Measurements from ENCODE around the gene SETD4. TPM values are rescaled to one million over a fixed set of nuclear protein-coding genes. Genes with fewer than 3 reads are reported as not detected.

The SETD4 gene
- total and polyA plus RNA-seq, 2 experiments from 2014 or later = 12.7 to 12.9 TPM

DNA sequence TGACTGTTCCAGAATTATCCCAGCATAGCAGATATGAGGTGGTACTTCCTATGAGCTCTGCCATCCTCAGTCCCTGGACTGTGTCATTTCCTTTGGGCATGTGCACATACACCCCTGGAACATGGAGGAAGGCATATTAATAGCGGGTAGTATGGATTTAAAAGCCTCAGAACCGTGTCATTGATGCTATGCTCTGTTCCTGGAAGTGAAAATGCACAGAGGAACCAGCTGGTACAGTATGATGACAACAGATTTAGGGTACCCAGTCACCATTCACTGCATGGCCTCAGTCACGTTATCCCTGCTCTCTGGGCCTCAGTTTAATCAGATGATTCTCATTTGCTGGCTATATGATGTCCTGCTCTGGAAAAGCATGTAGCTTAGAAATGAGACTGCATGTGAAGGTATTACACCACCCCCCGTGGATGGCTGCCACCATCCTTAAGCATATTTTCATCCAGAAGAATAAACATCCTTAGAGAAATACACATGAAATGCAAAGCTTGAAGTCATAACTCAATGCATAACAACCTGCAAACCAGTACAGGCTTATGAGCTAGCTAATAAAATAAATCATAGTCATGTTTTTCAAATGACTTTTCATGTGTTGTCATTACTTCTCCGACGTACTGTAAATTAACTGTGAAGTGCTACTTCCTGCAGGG is 37.8 kb downstream of the SETD4 start:
- no peaks in the 10 kb centered on the region for H3K79me2 ChIP-seq (ENCODE audit: insufficient read depth)
- H3K4me1 ChIP-seq (ENCODE audit: insufficient read depth) = no peaks in the 10 kb centered on the region
- H3K9me3 ChIP-seq (ENCODE audit: low read depth) = no peaks in the 10 kb centered on the region
- no peaks in the 10 kb centered on the region for H4K20me1 ChIP-seq (ENCODE audit: insufficient read depth)
- H3K9me2 ChIP-seq (ENCODE audit: insufficient read depth) = no peaks in the 10 kb centered on the region
- H3F3A ChIP-seq (ENCODE audit: insufficient read depth) = peaks cover 9% of the 10 kb centered on the region; the same call in 1 of the 2 replicates
- H3K36me3 ChIP-seq (ENCODE audit: low read depth) = no peaks in the 10 kb centered on the region
- H2AFZ ChIP-seq = no peak overlapping the region
- WGBS, 2 experiments (ENCODE audit: low coverage in 1 of 2, low lambda C conversion rate in 2 of 2, missing lambda C conversion rate in 2 of 2) = 73% methylated on average over 6 of the region's 6 CpGs
- H3K27me3 ChIP-seq (replicated peaks; ENCODE audit: insufficient read depth) = no peaks in the 10 kb centered on the region
- in situ Hi-C loops (cut with MboI) = no loop called here
- H3K4me2 ChIP-seq (ENCODE audit: unreplicated experiment) = no peak overlapping the region
- no peak overlapping the region for H3K27ac ChIP-seq
- no peak for DNase-seq
- no peak overlapping the region for H3K9ac ChIP-seq
- TF ChIP-seq EZH2 (IDR thresholded peaks at IDR 0.05; ENCODE audit: insufficient read depth, poor library complexity, severe bottlenecking) = no peak
- TF ChIP-seq EZH2phosphoT487 (IDR thresholded peaks at IDR 0.05; ENCODE audit: insufficient read depth, low read depth) = no peak
- H3K4me3 ChIP-seq = no peak overlapping the region

DNA sequence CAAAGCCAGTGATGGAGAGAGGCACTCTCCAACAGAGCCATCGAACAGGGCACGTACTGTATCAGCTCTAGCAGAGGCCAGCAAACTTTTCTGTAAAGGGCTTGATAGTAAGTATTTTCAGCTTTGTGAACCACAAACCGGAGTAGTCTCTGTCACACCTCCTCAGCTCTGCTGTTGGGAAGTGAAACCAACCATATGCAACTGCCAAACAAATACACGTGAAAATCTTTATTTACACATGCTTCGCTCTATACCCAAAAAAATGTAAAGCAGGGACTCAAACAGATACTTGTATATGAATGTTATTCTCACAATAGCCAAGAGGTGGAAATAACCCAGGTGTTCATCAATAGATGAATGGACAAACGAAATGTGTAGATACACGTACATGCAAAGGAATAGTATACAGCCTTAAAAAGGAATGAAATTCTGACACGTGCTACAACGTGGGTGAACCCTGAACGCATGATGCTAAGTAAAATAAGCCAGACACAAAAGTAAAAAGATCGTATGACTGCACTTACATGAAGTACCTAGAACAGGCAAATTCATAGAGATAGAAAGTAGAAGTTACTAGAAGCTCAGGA is 39.0 kb downstream of the SETD4 start:
- 94 to 97% methylated on average over 11 of the region's 11 CpGs for WGBS, 2 experiments (ENCODE audit: low coverage in 1 of 2, low lambda C conversion rate in 2 of 2, missing lambda C conversion rate in 2 of 2)

DNA sequence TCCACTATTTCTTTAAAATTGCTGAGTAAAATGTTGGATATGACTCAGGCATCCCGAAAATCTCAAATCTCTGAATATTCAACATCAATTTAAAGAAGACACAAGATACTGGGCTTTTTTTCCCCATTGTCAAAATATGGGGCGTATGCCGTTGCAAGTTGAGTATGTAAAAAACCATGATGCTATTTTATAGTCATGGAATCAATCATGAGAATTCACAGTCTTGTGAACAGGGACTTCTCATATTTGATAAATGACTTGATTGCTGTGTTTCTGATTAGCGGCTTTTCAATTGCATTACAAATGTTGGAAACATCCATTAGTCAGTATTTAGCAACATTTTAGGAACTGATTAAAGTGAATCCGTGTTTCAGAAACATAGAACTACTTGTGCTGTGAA is 45.3 kb downstream of the SETD4 start:
- H4K20me1 ChIP-seq (ENCODE audit: insufficient read depth) = no peaks in the 10 kb centered on the region
- no peaks in the 10 kb centered on the region for H3K36me3 ChIP-seq (ENCODE audit: low read depth)
- no peaks in the 10 kb centered on the region for H3K79me2 ChIP-seq (ENCODE audit: insufficient read depth)
- no peak for TF ChIP-seq EZH2phosphoT487 (IDR thresholded peaks at IDR 0.05; ENCODE audit: insufficient read depth, low read depth)
- TF ChIP-seq EZH2 (IDR thresholded peaks at IDR 0.05; ENCODE audit: insufficient read depth, poor library complexity, severe bottlenecking) = no peak
- no peaks in the 10 kb centered on the region for H3K27me3 ChIP-seq (replicated peaks; ENCODE audit: insufficient read depth)
- no peaks in the 10 kb centered on the region for H3K9me2 ChIP-seq (ENCODE audit: insufficient read depth)
- H3K4me3 ChIP-seq = peak overlapping the region; percentile 1; the same call in 1 of the 2 replicates
- WGBS, 2 experiments (ENCODE audit: low coverage in 1 of 2, low lambda C conversion rate in 2 of 2, missing lambda C conversion rate in 2 of 2) = 4% methylated on average over 5 of the region's 5 CpGs
- no peak overlapping the region; the same call in 1 of the 2 replicates for H2AFZ ChIP-seq
- in situ Hi-C loops (cut with MboI) = no loop called here
- H3F3A ChIP-seq (ENCODE audit: insufficient read depth) = peaks cover 27% of the 10 kb centered on the region
- no peaks in the 10 kb centered on the region for H3K9me3 ChIP-seq (ENCODE audit: low read depth)
- peak overlapping the region; percentile 31 for H3K4me2 ChIP-seq (ENCODE audit: unreplicated experiment)
- DNase-seq = peak; percentile 64
- H3K9ac ChIP-seq = no peak overlapping the region
- peaks cover 14% of the 10 kb centered on the region for H3K4me1 ChIP-seq (ENCODE audit: insufficient read depth)
- H3K27ac ChIP-seq = peak overlapping the region; percentile 32

More for the DNA sequence above, 39.0 kb downstream of the SETD4 start:
- Histone ChIP-seq H3K27ac (no peak overlapping the region), H3K4me1 (ENCODE audit: insufficient read depth) (no peaks in the 10 kb centered on the region), H3K9me3 (ENCODE audit: low read depth) (no peaks in the 10 kb centered on the region), H4K20me1 (ENCODE audit: insufficient read depth) (no peaks in the 10 kb centered on the region), H3K36me3 (ENCODE audit: low read depth) (no peaks in the 10 kb centered on the region), H3K79me2 (ENCODE audit: insufficient read depth) (no peaks in the 10 kb centered on the region), H3F3A (ENCODE audit: insufficient read depth) (peaks cover 9% of the 10 kb centered on the region; the same call in 1 of the 2 replicates), H3K4me3 (no peak overlapping the region), H3K9me2 (ENCODE audit: insufficient read depth) (no peaks in the 10 kb centered on the region), H2AFZ (no peak overlapping the region), H3K27me3 (replicated peaks; ENCODE audit: insufficient read depth) (no peaks in the 10 kb centered on the region), H3K4me2 (ENCODE audit: unreplicated experiment) (no peak overlapping the region), H3K9ac (no peak overlapping the region)
- in situ Hi-C loops (cut with MboI) = no loop called here
- no peak for DNase-seq
- TF ChIP-seq EZH2 (IDR thresholded peaks at IDR 0.05; ENCODE audit: insufficient read depth, poor library complexity, severe bottlenecking) (no peak), EZH2phosphoT487 (IDR thresholded peaks at IDR 0.05; ENCODE audit: insufficient read depth, low read depth) (no peak)

DNA sequence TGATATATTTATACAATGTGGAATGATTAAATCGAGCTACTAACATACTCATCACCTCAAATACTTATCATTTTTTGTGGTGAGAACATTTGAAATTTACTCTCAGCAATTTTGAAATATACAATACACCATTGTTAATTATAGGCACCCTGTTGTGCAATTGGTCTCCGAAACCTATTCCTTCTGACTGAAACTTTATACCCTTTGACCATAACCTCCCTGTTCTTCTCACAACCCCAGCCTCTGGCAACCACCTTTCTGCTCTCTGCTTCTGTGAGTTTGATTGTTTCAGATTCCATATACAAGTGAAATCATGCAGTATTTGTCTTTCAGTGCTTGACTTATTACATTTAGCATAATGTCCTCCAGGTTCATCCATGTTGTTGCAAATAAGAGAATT is 49.5 kb downstream of the SETD4 start:
- H4K20me1 ChIP-seq (ENCODE audit: insufficient read depth) = no peaks in the 10 kb centered on the region
- no peak overlapping the region for H3K4me3 ChIP-seq
- H3K9ac ChIP-seq = no peak overlapping the region
- H3K4me2 ChIP-seq (ENCODE audit: unreplicated experiment) = no peak overlapping the region
- WGBS, 2 experiments (ENCODE audit: low coverage in 1 of 2, low lambda C conversion rate in 2 of 2, missing lambda C conversion rate in 2 of 2) = 57 to 60% methylated on average over 2 of the region's 2 CpGs
- H3K36me3 ChIP-seq (ENCODE audit: low read depth) = no peaks in the 10 kb centered on the region
- in situ Hi-C loops (cut with MboI) = no loop called here
- peaks cover 23% of the 10 kb centered on the region for H3K79me2 ChIP-seq (ENCODE audit: insufficient read depth)
- TF ChIP-seq EZH2 (IDR thresholded peaks at IDR 0.05; ENCODE audit: insufficient read depth, poor library complexity, severe bottlenecking) (no peak), EZH2phosphoT487 (IDR thresholded peaks at IDR 0.05; ENCODE audit: insufficient read depth, low read depth) (no peak)
- H3K4me1 ChIP-seq (ENCODE audit: insufficient read depth) = peaks cover 40% of the 10 kb centered on the region
- H3K27ac ChIP-seq = no peak overlapping the region
- DNase-seq = no peak
- H3K27me3 ChIP-seq (replicated peaks; ENCODE audit: insufficient read depth) = no peaks in the 10 kb centered on the region
- peaks cover 27% of the 10 kb centered on the region for H3F3A ChIP-seq (ENCODE audit: insufficient read depth)
- H3K9me2 ChIP-seq (ENCODE audit: insufficient read depth) = no peaks in the 10 kb centered on the region
- no peak overlapping the region for H2AFZ ChIP-seq
- H3K9me3 ChIP-seq (ENCODE audit: low read depth) = no peaks in the 10 kb centered on the region
